T-helper 1 cell treated with Interleukin-12 subunit alpha and Interleukin-12 subunit beta and Interleukin-4 antibody, amounts not matched to agents 30 μg/mL and 1 μg/mL, for 36 hours (primary cell): ENCODE data around the gene ENTREP3.

ENCODE experiments used
- H3K27ac Mint-ChIP-seq: one replicate; pipeline ENCODE4 v1.8.0; 2021; ENCODE audit warnings: mild to moderate bottlenecking, mixed read lengths
- H3K27me3 Mint-ChIP-seq: one replicate; pipeline ENCODE4 v1.8.0; 2021; ENCODE audit warnings: low read depth, mixed read lengths
- H3K36me3 Mint-ChIP-seq: one replicate; pipeline ENCODE4 v1.8.0; 2021; ENCODE audit warnings: low read depth, mixed read lengths
- H3K4me1 Mint-ChIP-seq: one replicate; pipeline ENCODE4 v1.8.0; 2021; ENCODE audit warnings: low read depth, mixed read lengths
- H3K4me3 Mint-ChIP-seq: one replicate; pipeline ENCODE4 v1.8.0; 2021; ENCODE audit warnings: mild to moderate bottlenecking, moderate library complexity, mixed read lengths
- H3K9me3 Mint-ChIP-seq: one replicate; pipeline ENCODE4 v1.8.0; 2021; ENCODE audit warnings: mixed read lengths

Gene ENTREP3

GRCh38 chr1:155267373-155267772, 12.1 kb upstream of the ENTREP3 start:
- H3K4me1 Mint-ChIP-seq = peaks cover 27% of the 10 kb centered on the region
- H3K4me3 Mint-ChIP-seq = no peak overlapping the region
- no peaks in the 10 kb centered on the region for H3K9me3 Mint-ChIP-seq
- H3K36me3 Mint-ChIP-seq = peaks cover 64% of the 10 kb centered on the region
- no peaks in the 10 kb centered on the region for H3K27me3 Mint-ChIP-seq
- no peak overlapping the region for H3K27ac Mint-ChIP-seq

- H3K4me3 Mint-ChIP-seq = no peak overlapping the region
- H3K4me1 Mint-ChIP-seq = peaks cover 28% of the 10 kb centered on the region
- no peaks in the 10 kb centered on the region for H3K27me3 Mint-ChIP-seq
- H3K9me3 Mint-ChIP-seq = no peaks in the 10 kb centered on the region
- no peak overlapping the region for H3K27ac Mint-ChIP-seq
- peaks cover 64% of the 10 kb centered on the region for H3K36me3 Mint-ChIP-seq
Measured at GRCh38 chr1:155266553-155266952, 11.3 kb upstream of the ENTREP3 start.

GRCh38 chr1:155263067-155263466, 7.8 kb upstream of the ENTREP3 start:
- peaks cover 31% of the 10 kb centered on the region for H3K4me1 Mint-ChIP-seq
- no peaks in the 10 kb centered on the region for H3K27me3 Mint-ChIP-seq
- peaks cover 61% of the 10 kb centered on the region for H3K36me3 Mint-ChIP-seq
- H3K9me3 Mint-ChIP-seq = no peaks in the 10 kb centered on the region
- peak overlapping the region; percentile 60 for H3K4me3 Mint-ChIP-seq
- H3K27ac Mint-ChIP-seq = peak overlapping the region; percentile 36

- H3K27me3 Mint-ChIP-seq = no peaks in the 10 kb centered on the region
- peaks cover 59% of the 10 kb centered on the region for H3K36me3 Mint-ChIP-seq
- peaks cover 31% of the 10 kb centered on the region for H3K4me1 Mint-ChIP-seq
- peak within 1 kb of the TSS; percentile 100 for H3K4me3 Mint-ChIP-seq
- no peaks in the 10 kb centered on the region for H3K9me3 Mint-ChIP-seq
- peak within 1 kb of the TSS; percentile 99 for H3K27ac Mint-ChIP-seq
Measured at GRCh38 chr1:155261852-155262673, 6.8 kb upstream of the ENTREP3 start, which contains the start of gene SCAMP3. TSS of gene SCAMP3 (minus strand) at chr1:155262360. CDS start at chr1:155262151, 209 bp downstream.

GRCh38 chr1:155261493-155261851, 6.2 kb upstream of the ENTREP3 start:
- Mint-ChIP-seq H3K9me3 (no peaks in the 10 kb centered on the region), H3K4me3 (peak overlapping the region; percentile 100), H3K27ac (peak overlapping the region; percentile 99), H3K27me3 (no peaks in the 10 kb centered on the region), H3K36me3 (peaks cover 58% of the 10 kb centered on the region), H3K4me1 (peaks cover 34% of the 10 kb centered on the region)

GRCh38 chr1:155260276-155260675, 5.0 kb upstream of the ENTREP3 start:
- Mint-ChIP-seq H3K4me1 (peaks cover 43% of the 10 kb centered on the region), H3K27ac (no peak overlapping the region), H3K4me3 (no peak overlapping the region), H3K9me3 (no peaks in the 10 kb centered on the region), H3K27me3 (no peaks in the 10 kb centered on the region), H3K36me3 (peaks cover 54% of the 10 kb centered on the region)

- peaks cover 41% of the 10 kb centered on the region for H3K4me1 Mint-ChIP-seq
- H3K36me3 Mint-ChIP-seq = peaks cover 28% of the 10 kb centered on the region
- H3K27me3 Mint-ChIP-seq = no peaks in the 10 kb centered on the region
- H3K9me3 Mint-ChIP-seq = no peaks in the 10 kb centered on the region
- H3K4me3 Mint-ChIP-seq = peak overlapping the region; percentile 77
- no peak overlapping the region for H3K27ac Mint-ChIP-seq
Measured at GRCh38 chr1:155256058-155256852, 972 bp upstream of the ENTREP3 start.

- Mint-ChIP-seq H3K27ac (peak overlapping the region; percentile 36), H3K4me3 (peak overlapping the region; percentile 80), H3K4me1 (peaks cover 39% of the 10 kb centered on the region)
Measured at GRCh38 chr1:155254714-155255242, 505 bp downstream of the ENTREP3 start.

GRCh38 chr1:155254228-155254713, 1.0 kb downstream of the ENTREP3 start:
- no peaks in the 10 kb centered on the region for H3K9me3 Mint-ChIP-seq

More at GRCh38 chr1:155254714-155255242, 505 bp downstream of the ENTREP3 start:
- Mint-ChIP-seq H3K9me3 (no peaks in the 10 kb centered on the region), H3K27me3 (no peaks in the 10 kb centered on the region), H3K36me3 (peaks cover 18% of the 10 kb centered on the region)

GRCh38 chr1:155253797-155254196, 1.5 kb downstream of the ENTREP3 start:
- Mint-ChIP-seq H3K27ac (no peak overlapping the region), H3K4me3 (peak overlapping the region; percentile 80), H3K9me3 (no peaks in the 10 kb centered on the region), H3K27me3 (no peaks in the 10 kb centered on the region), H3K36me3 (peaks cover 18% of the 10 kb centered on the region), H3K4me1 (peaks cover 39% of the 10 kb centered on the region)

More at GRCh38 chr1:155254228-155254713, 1.0 kb downstream of the ENTREP3 start:
- Mint-ChIP-seq H3K4me1 (peaks cover 39% of the 10 kb centered on the region), H3K27me3 (no peaks in the 10 kb centered on the region), H3K36me3 (peaks cover 18% of the 10 kb centered on the region), H3K27ac (peak overlapping the region; percentile 73), H3K4me3 (peak overlapping the region; percentile 80)

- no peaks in the 10 kb centered on the region for H3K9me3 Mint-ChIP-seq
- H3K36me3 Mint-ChIP-seq = peaks cover 14% of the 10 kb centered on the region
- peaks cover 39% of the 10 kb centered on the region for H3K4me1 Mint-ChIP-seq
- H3K27me3 Mint-ChIP-seq = no peaks in the 10 kb centered on the region
- H3K27ac Mint-ChIP-seq = no peak overlapping the region
- peak overlapping the region; percentile 80 for H3K4me3 Mint-ChIP-seq
Measured at GRCh38 chr1:155253208-155253607, 2.1 kb downstream of the ENTREP3 start.

GRCh38 chr1:155251566-155251965, 3.7 kb downstream of the ENTREP3 start:
- Mint-ChIP-seq H3K27ac (no peak overlapping the region), H3K27me3 (no peaks in the 10 kb centered on the region), H3K9me3 (no peaks in the 10 kb centered on the region), H3K4me1 (peaks cover 35% of the 10 kb centered on the region), H3K36me3 (peaks cover 6% of the 10 kb centered on the region), H3K4me3 (no peak overlapping the region)

- no peaks in the 10 kb centered on the region for H3K9me3 Mint-ChIP-seq
- peak overlapping the region; percentile 48 for H3K4me3 Mint-ChIP-seq
- H3K27me3 Mint-ChIP-seq = no peaks in the 10 kb centered on the region
- H3K4me1 Mint-ChIP-seq = peaks cover 34% of the 10 kb centered on the region
- peaks cover 7% of the 10 kb centered on the region for H3K36me3 Mint-ChIP-seq
- H3K27ac Mint-ChIP-seq = no peak overlapping the region
Measured at GRCh38 chr1:155250633-155251449, 4.4 kb downstream of the ENTREP3 start.

GRCh38 chr1:155250246-155250632, 5.0 kb downstream of the ENTREP3 start:
- Mint-ChIP-seq H3K27ac (peak overlapping the region; percentile 59), H3K9me3 (no peaks in the 10 kb centered on the region), H3K27me3 (no peaks in the 10 kb centered on the region), H3K4me3 (peak overlapping the region; percentile 72), H3K4me1 (peaks cover 35% of the 10 kb centered on the region), H3K36me3 (peaks cover 7% of the 10 kb centered on the region)
